BLaER1 (cell line): ENCODE data around the gene HDGFL3.

Experiments used
- H3K27ac ChIP-seq: shearing (Covaris generic); formaldehyde crosslinking; 2 replicates; pipeline ENCODE4 v1.8.1; 2022
- H3K27me3 ChIP-seq: shearing (Covaris generic); formaldehyde crosslinking; 2 replicates; pipeline ENCODE4 v1.8.1; 2022
- H3K36me3 ChIP-seq: shearing (Covaris generic); formaldehyde crosslinking; 2 replicates; pipeline ENCODE4 v1.8.1; 2022
- H3K4me1 ChIP-seq: shearing (Covaris generic); formaldehyde crosslinking; 2 replicates; pipeline ENCODE4 v1.8.1; 2022
- H3K4me2 ChIP-seq: shearing (Covaris generic); formaldehyde crosslinking; 2 replicates; pipeline ENCODE4 v1.8.1; 2022
- H3K4me3 ChIP-seq: shearing (Covaris generic); formaldehyde crosslinking; 2 replicates; pipeline ENCODE4 v1.8.1; 2022
- H3K9ac ChIP-seq: shearing (Covaris generic); formaldehyde crosslinking; 2 replicates; pipeline ENCODE4 v1.8.1; 2022
- H3K9me3 ChIP-seq: shearing (Covaris generic); formaldehyde crosslinking; 2 replicates; pipeline ENCODE4 v1.8.1; 2022
- H4K20me1 ChIP-seq: shearing (Covaris generic); formaldehyde crosslinking; 2 replicates; pipeline ENCODE4 v1.8.1; 2022
- Cebpa-rat ChIP-seq: shearing (Covaris generic); IDR thresholded peaks from 2 replicates; pipeline ENCODE4 v1.8.1; 2022

The HDGFL3 gene

GRCh38 chr15:83078712-83079111 is 128.9 kb downstream of the HDGFL3 start:
- no peaks in the 10 kb centered on the region for H3K36me3 ChIP-seq
- H3K9ac ChIP-seq: no peak overlapping the region

More at GRCh38 chr15:83078712-83079111, 128.9 kb downstream of the HDGFL3 start:
- H4K20me1 ChIP-seq: no peaks in the 10 kb centered on the region
- TF ChIP-seq Cebpa-rat: no peak
- H3K27me3 ChIP-seq: no peaks in the 10 kb centered on the region
- H3K9me3 ChIP-seq: peaks cover 5% of the 10 kb centered on the region
- H3K4me2 ChIP-seq: no peak overlapping the region
- H3K4me1 ChIP-seq: no peaks in the 10 kb centered on the region
- no peak overlapping the region for H3K4me3 ChIP-seq
- no peak overlapping the region for H3K27ac ChIP-seq
